HFFc6 (cell line): Measurements from ENCODE around the gene IGFALS. TPM values are rescaled to one million over a fixed set of nuclear protein-coding genes. Genes with fewer than 3 reads are reported as not detected.

ENCODE experiments used
- DNase-seq: peaks from one replicate; pipeline ENCODE4 v3.0.0-alpha.2; 2018
- H3K27ac Mint-ChIP-seq: 2 replicates; pipeline ENCODE4 v1.8.0; 2020; ENCODE audit warnings: mild to moderate bottlenecking, mixed read lengths
- H3K27me3 Mint-ChIP-seq: 2 replicates; pipeline ENCODE4 v1.8.0; 2021; ENCODE audit warnings: mild to moderate bottlenecking, moderate library complexity, mixed read lengths; ENCODE audit not compliant: insufficient read depth
- H3K36me3 Mint-ChIP-seq: 2 replicates; pipeline ENCODE4 v1.8.0; 2021; ENCODE audit warnings: low read depth, mixed read lengths
- H3K4me1 Mint-ChIP-seq: 2 replicates; pipeline ENCODE4 v1.8.0; 2020; ENCODE audit warnings: low read depth, mixed read lengths
- H3K4me3 Mint-ChIP-seq: 2 replicates; pipeline ENCODE4 v1.8.0; 2020; ENCODE audit warnings: mild to moderate bottlenecking, moderate library complexity, mixed read lengths
- H3K9me3 Mint-ChIP-seq: 2 replicates; pipeline ENCODE4 v1.8.0; 2020; ENCODE audit warnings: mild to moderate bottlenecking, mixed read lengths
- total RNA-seq, 6 experiments: library from RNA; stranded (reverse); fragmentation: NEBNext Ultra II Directional; extraction: Animal tissue kit (Norgen Biotek cat#: 25700); gene quantifications; 2 replicates in 1 of 6; 3 replicates in 5 of 6; pipeline ENCODE4 v1.2.3, GENCODE V29; 2021
- TF ChIP-seq, protein P1 (sequence below): fragments of 200-600 bp; sonication (generic); IDR thresholded peaks from 2 replicates; pipeline ENCODE4 v1.5.0; 2021; ENCODE audit warnings: antibody characterized with exemption, mild to moderate bottlenecking

IGFALS gene
- total RNA-seq, 6 experiments from 2014 or later, result not detected

GRCh38 chr16:1790611-1791255, 2.8 kb downstream of the IGFALS start:
- DNase-seq, result no peak
- Mint-ChIP-seq H3K4me1 (no peaks in the 10 kb centered on the region), H3K27ac (no peak overlapping the region), H3K4me3 (no peak overlapping the region), H3K27me3 (peaks cover 2% of the 10 kb centered on the region; the same call in 1 of the 2 replicates), H3K36me3 (peaks cover 4% of the 10 kb centered on the region; the same call in 1 of the 2 replicates), H3K9me3 (no peaks in the 10 kb centered on the region)
- TF ChIP-seq, protein P1, sequence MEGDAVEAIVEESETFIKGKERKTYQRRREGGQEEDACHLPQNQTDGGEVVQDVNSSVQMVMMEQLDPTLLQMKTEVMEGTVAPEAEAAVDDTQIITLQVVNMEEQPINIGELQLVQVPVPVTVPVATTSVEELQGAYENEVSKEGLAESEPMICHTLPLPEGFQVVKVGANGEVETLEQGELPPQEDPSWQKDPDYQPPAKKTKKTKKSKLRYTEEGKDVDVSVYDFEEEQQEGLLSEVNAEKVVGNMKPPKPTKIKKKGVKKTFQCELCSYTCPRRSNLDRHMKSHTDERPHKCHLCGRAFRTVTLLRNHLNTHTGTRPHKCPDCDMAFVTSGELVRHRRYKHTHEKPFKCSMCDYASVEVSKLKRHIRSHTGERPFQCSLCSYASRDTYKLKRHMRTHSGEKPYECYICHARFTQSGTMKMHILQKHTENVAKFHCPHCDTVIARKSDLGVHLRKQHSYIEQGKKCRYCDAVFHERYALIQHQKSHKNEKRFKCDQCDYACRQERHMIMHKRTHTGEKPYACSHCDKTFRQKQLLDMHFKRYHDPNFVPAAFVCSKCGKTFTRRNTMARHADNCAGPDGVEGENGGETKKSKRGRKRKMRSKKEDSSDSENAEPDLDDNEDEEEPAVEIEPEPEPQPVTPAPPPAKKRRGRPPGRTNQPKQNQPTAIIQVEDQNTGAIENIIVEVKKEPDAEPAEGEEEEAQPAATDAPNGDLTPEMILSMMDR, result no peak

DNA sequence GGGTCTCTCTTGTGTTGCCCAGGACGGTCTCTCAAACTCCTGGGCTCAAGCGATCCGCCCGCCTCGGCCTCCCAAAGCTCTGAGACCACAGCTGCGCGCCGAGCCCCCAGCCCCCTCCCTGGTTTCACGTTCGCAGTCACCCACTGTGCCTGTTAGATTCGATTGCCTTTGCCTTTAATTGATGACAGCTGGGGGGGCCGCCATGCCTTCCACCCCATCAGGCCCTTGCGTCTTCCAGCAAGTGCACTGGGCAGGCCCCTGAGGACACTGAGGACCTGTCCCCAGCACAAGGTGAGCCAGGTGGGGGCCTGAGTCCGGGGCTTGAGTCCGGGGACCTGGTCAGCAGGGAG, 3.3 kb downstream of the IGFALS start:
- DNase-seq, result no peak
- H3K36me3 Mint-ChIP-seq, result peaks cover 4% of the 10 kb centered on the region; the same call in 1 of the 2 replicates
- H3K4me1 Mint-ChIP-seq, result no peaks in the 10 kb centered on the region
- no peak overlapping the region for H3K4me3 Mint-ChIP-seq
- no peak overlapping the region for H3K27ac Mint-ChIP-seq
- TF ChIP-seq, protein P1, result no peak
- H3K27me3 Mint-ChIP-seq, result peaks cover 2% of the 10 kb centered on the region; the same call in 1 of the 2 replicates
- no peaks in the 10 kb centered on the region for H3K9me3 Mint-ChIP-seq

DNA sequence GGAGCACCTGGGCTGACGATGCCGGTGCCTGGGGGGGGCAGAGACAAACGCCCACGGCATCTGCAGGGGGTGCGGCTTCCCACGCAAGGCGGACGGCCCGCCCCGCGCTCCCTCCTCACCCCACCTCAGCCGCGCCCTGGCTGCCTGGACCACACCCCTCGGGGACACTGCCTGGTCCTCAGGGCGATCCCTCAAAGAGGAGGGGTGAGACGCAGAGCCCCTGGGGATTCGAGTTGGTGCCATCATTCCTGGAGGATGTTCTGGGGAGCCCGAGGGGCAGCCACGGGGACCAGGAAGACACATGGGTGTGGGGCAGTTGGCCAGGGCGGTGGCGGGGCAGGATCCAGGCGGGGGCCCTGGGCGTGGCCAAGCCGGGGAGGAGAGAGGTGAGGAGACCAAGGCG, 3.9 kb downstream of the IGFALS start:
- H3K27ac Mint-ChIP-seq, result no peak overlapping the region
- DNase-seq, result no peak
- H3K27me3 Mint-ChIP-seq, result peaks cover 2% of the 10 kb centered on the region; the same call in 1 of the 2 replicates
- TF ChIP-seq, protein P1, result no peak
- peaks cover 4% of the 10 kb centered on the region; the same call in 1 of the 2 replicates for H3K36me3 Mint-ChIP-seq
- no peaks in the 10 kb centered on the region for H3K9me3 Mint-ChIP-seq
- no peak overlapping the region for H3K4me3 Mint-ChIP-seq
- no peaks in the 10 kb centered on the region for H3K4me1 Mint-ChIP-seq

DNA sequence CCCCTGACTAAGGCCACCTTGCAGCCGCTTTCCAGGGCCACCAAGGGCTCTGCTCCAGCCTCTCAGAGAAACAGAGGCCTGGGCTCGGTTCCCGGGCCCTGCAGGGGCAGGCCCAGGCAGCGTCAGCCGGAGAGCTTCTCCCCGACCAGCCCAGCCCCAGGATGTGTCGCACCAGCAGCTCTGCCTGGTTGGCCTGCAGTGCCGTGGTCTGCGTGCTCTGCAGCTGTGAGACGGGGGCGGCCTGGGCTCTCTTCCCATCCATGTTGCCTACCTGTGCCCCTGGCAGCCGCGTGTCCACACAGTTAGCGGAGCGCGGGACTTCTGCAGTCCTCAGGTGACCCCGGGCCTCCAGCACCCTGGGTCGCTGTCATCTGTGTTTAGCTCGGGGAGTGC, 4.8 kb downstream of the IGFALS start:
- Mint-ChIP-seq H3K4me3 (no peak overlapping the region), H3K4me1 (no peaks in the 10 kb centered on the region), H3K9me3 (no peaks in the 10 kb centered on the region), H3K27ac (no peak overlapping the region), H3K36me3 (peaks cover 4% of the 10 kb centered on the region; the same call in 1 of the 2 replicates), H3K27me3 (peaks cover 2% of the 10 kb centered on the region; the same call in 1 of the 2 replicates)
- no peak for DNase-seq
- TF ChIP-seq, protein P1, result no peak

- Mint-ChIP-seq H3K27me3 (peaks cover 2% of the 10 kb centered on the region; the same call in 1 of the 2 replicates), H3K36me3 (peaks cover 4% of the 10 kb centered on the region; the same call in 1 of the 2 replicates), H3K9me3 (no peaks in the 10 kb centered on the region), H3K27ac (no peak overlapping the region), H3K4me1 (peaks cover 4% of the 10 kb centered on the region; the same call in 1 of the 2 replicates), H3K4me3 (no peak overlapping the region)
- TF ChIP-seq, protein P1, result no peak
- DNase-seq, result no peak
These were observed 5.3 kb downstream of the IGFALS start for GRCh38 chr16:1788095-1788707.
